ENCODE results near the gene IQGAP2.

The IQGAP2 gene

GRCh38 chr5:76468635-76469425, 65.7 kb downstream of the IQGAP2 start:
- H3K27me3 ChIP-seq (ENCODE audit: control insufficient read depth, insufficient read depth, low read length): no peaks in the 10 kb centered on the region
- no peak overlapping the region for H3K4me3 ChIP-seq (ENCODE audit: low read length)

GRCh38 chr5:76469656-76470290, 66.7 kb downstream of the IQGAP2 start:
- no peaks in the 10 kb centered on the region for H3K9me3 ChIP-seq (ENCODE audit: control insufficient read depth, low read length)
- H3K4me1 ChIP-seq (ENCODE audit: control insufficient read depth, insufficient read depth, low read length): peaks cover 32% of the 10 kb centered on the region
- no peaks in the 10 kb centered on the region for H3K36me3 ChIP-seq (ENCODE audit: control insufficient read depth, insufficient read depth, low read length)
- no peak overlapping the region for H3K9ac ChIP-seq (ENCODE audit: low read length)
- no peaks in the 10 kb centered on the region for H3K27me3 ChIP-seq (ENCODE audit: control insufficient read depth, insufficient read depth, low read length)
- no peak overlapping the region for H3K4me3 ChIP-seq (ENCODE audit: low read length)

More at GRCh38 chr5:76468635-76469425, 65.7 kb downstream of the IQGAP2 start:
- Histone ChIP-seq H3K36me3 (ENCODE audit: control insufficient read depth, insufficient read depth, low read length) (no peaks in the 10 kb centered on the region), H3K4me1 (ENCODE audit: control insufficient read depth, insufficient read depth, low read length) (peaks cover 25% of the 10 kb centered on the region), H3K9ac (ENCODE audit: low read length) (no peak overlapping the region), H3K9me3 (ENCODE audit: control insufficient read depth, low read length) (no peaks in the 10 kb centered on the region)

- no peak overlapping the region for H3K9ac ChIP-seq (ENCODE audit: low read length)
- H3K36me3 ChIP-seq (ENCODE audit: control insufficient read depth, insufficient read depth, low read length): no peaks in the 10 kb centered on the region
- no peaks in the 10 kb centered on the region for H3K27me3 ChIP-seq (ENCODE audit: control insufficient read depth, insufficient read depth, low read length)
- H3K4me3 ChIP-seq (ENCODE audit: low read length): no peak overlapping the region
- no peaks in the 10 kb centered on the region for H3K9me3 ChIP-seq (ENCODE audit: control insufficient read depth, low read length)
- H3K4me1 ChIP-seq (ENCODE audit: control insufficient read depth, insufficient read depth, low read length): peaks cover 44% of the 10 kb centered on the region
These were observed 67.9 kb downstream of the IQGAP2 start for GRCh38 chr5:76470976-76471375.

- H3K9ac ChIP-seq (ENCODE audit: low read length): no peak overlapping the region
- peaks cover 48% of the 10 kb centered on the region for H3K4me1 ChIP-seq (ENCODE audit: control insufficient read depth, insufficient read depth, low read length)
- no peaks in the 10 kb centered on the region for H3K27me3 ChIP-seq (ENCODE audit: control insufficient read depth, insufficient read depth, low read length)
- H3K4me3 ChIP-seq (ENCODE audit: low read length): no peak overlapping the region
- no peaks in the 10 kb centered on the region for H3K36me3 ChIP-seq (ENCODE audit: control insufficient read depth, insufficient read depth, low read length)
- H3K9me3 ChIP-seq (ENCODE audit: control insufficient read depth, low read length): no peaks in the 10 kb centered on the region
These were observed 68.3 kb downstream of the IQGAP2 start for GRCh38 chr5:76471406-76471805.

GRCh38 chr5:76471987-76472334, 68.9 kb downstream of the IQGAP2 start:
- no peak overlapping the region for H3K9ac ChIP-seq (ENCODE audit: low read length)

GRCh38 chr5:76472335-76473008, 69.4 kb downstream of the IQGAP2 start:
- H3K4me1 ChIP-seq (ENCODE audit: control insufficient read depth, insufficient read depth, low read length): peaks cover 55% of the 10 kb centered on the region
- no peaks in the 10 kb centered on the region for H3K27me3 ChIP-seq (ENCODE audit: control insufficient read depth, insufficient read depth, low read length)
- H3K4me3 ChIP-seq (ENCODE audit: low read length): no peak overlapping the region
- no peaks in the 10 kb centered on the region for H3K36me3 ChIP-seq (ENCODE audit: control insufficient read depth, insufficient read depth, low read length)
- no peak overlapping the region for H3K9ac ChIP-seq (ENCODE audit: low read length)
- no peaks in the 10 kb centered on the region for H3K9me3 ChIP-seq (ENCODE audit: control insufficient read depth, low read length)

More at GRCh38 chr5:76471987-76472334, 68.9 kb downstream of the IQGAP2 start:
- Histone ChIP-seq H3K4me1 (ENCODE audit: control insufficient read depth, insufficient read depth, low read length) (peaks cover 54% of the 10 kb centered on the region), H3K4me3 (ENCODE audit: low read length) (no peak overlapping the region), H3K27me3 (ENCODE audit: control insufficient read depth, insufficient read depth, low read length) (no peaks in the 10 kb centered on the region), H3K36me3 (ENCODE audit: control insufficient read depth, insufficient read depth, low read length) (no peaks in the 10 kb centered on the region), H3K9me3 (ENCODE audit: control insufficient read depth, low read length) (no peaks in the 10 kb centered on the region)

GRCh38 chr5:76473009-76473336, 69.9 kb downstream of the IQGAP2 start:
- H3K4me1 ChIP-seq (ENCODE audit: control insufficient read depth, insufficient read depth, low read length): peaks cover 55% of the 10 kb centered on the region

GRCh38 chr5:76473661-76474060, 70.6 kb downstream of the IQGAP2 start:
- peaks cover 55% of the 10 kb centered on the region for H3K4me1 ChIP-seq (ENCODE audit: control insufficient read depth, insufficient read depth, low read length)
- no peak overlapping the region for H3K9ac ChIP-seq (ENCODE audit: low read length)
- no peak overlapping the region for H3K4me3 ChIP-seq (ENCODE audit: low read length)
- no peaks in the 10 kb centered on the region for H3K9me3 ChIP-seq (ENCODE audit: control insufficient read depth, low read length)
- H3K36me3 ChIP-seq (ENCODE audit: control insufficient read depth, insufficient read depth, low read length): no peaks in the 10 kb centered on the region
- no peaks in the 10 kb centered on the region for H3K27me3 ChIP-seq (ENCODE audit: control insufficient read depth, insufficient read depth, low read length)

More at GRCh38 chr5:76473009-76473336, 69.9 kb downstream of the IQGAP2 start:
- Histone ChIP-seq H3K9ac (ENCODE audit: low read length) (no peak overlapping the region), H3K9me3 (ENCODE audit: control insufficient read depth, low read length) (no peaks in the 10 kb centered on the region), H3K27me3 (ENCODE audit: control insufficient read depth, insufficient read depth, low read length) (no peaks in the 10 kb centered on the region), H3K4me3 (ENCODE audit: low read length) (no peak overlapping the region), H3K36me3 (ENCODE audit: control insufficient read depth, insufficient read depth, low read length) (no peaks in the 10 kb centered on the region)

GRCh38 chr5:76474377-76474776, 71.3 kb downstream of the IQGAP2 start:
- no peak overlapping the region for H3K9ac ChIP-seq (ENCODE audit: low read length)
- H3K27me3 ChIP-seq (ENCODE audit: control insufficient read depth, insufficient read depth, low read length): no peaks in the 10 kb centered on the region
- H3K36me3 ChIP-seq (ENCODE audit: control insufficient read depth, insufficient read depth, low read length): no peaks in the 10 kb centered on the region
- peaks cover 61% of the 10 kb centered on the region for H3K4me1 ChIP-seq (ENCODE audit: control insufficient read depth, insufficient read depth, low read length)
- H3K4me3 ChIP-seq (ENCODE audit: low read length): no peak overlapping the region
- no peaks in the 10 kb centered on the region for H3K9me3 ChIP-seq (ENCODE audit: control insufficient read depth, low read length)

GRCh38 chr5:76475385-76475784, 72.3 kb downstream of the IQGAP2 start:
- Histone ChIP-seq H3K27me3 (ENCODE audit: control insufficient read depth, insufficient read depth, low read length) (no peaks in the 10 kb centered on the region), H3K4me1 (ENCODE audit: control insufficient read depth, insufficient read depth, low read length) (peaks cover 71% of the 10 kb centered on the region), H3K4me3 (ENCODE audit: low read length) (peak overlapping the region; percentile 2), H3K9ac (ENCODE audit: low read length) (no peak overlapping the region), H3K36me3 (ENCODE audit: control insufficient read depth, insufficient read depth, low read length) (no peaks in the 10 kb centered on the region), H3K9me3 (ENCODE audit: control insufficient read depth, low read length) (no peaks in the 10 kb centered on the region)

- peaks cover 76% of the 10 kb centered on the region for H3K4me1 ChIP-seq (ENCODE audit: control insufficient read depth, insufficient read depth, low read length)
- H3K9ac ChIP-seq (ENCODE audit: low read length): peak overlapping the region; percentile 5
- no peaks in the 10 kb centered on the region for H3K36me3 ChIP-seq (ENCODE audit: control insufficient read depth, insufficient read depth, low read length)
- H3K27me3 ChIP-seq (ENCODE audit: control insufficient read depth, insufficient read depth, low read length): no peaks in the 10 kb centered on the region
- no peaks in the 10 kb centered on the region for H3K9me3 ChIP-seq (ENCODE audit: control insufficient read depth, low read length)
- H3K4me3 ChIP-seq (ENCODE audit: low read length): peak overlapping the region; percentile 2
These were observed 72.9 kb downstream of the IQGAP2 start for GRCh38 chr5:76475936-76476335.

GRCh38 chr5:76476474-76477038, 73.5 kb downstream of the IQGAP2 start:
- H3K4me1 ChIP-seq (ENCODE audit: control insufficient read depth, insufficient read depth, low read length): peaks cover 82% of the 10 kb centered on the region

More at GRCh38 chr5:76476474-76477038, 73.5 kb downstream of the IQGAP2 start:
- no peaks in the 10 kb centered on the region for H3K36me3 ChIP-seq (ENCODE audit: control insufficient read depth, insufficient read depth, low read length)
- H3K27me3 ChIP-seq (ENCODE audit: control insufficient read depth, insufficient read depth, low read length): no peaks in the 10 kb centered on the region
- no peak overlapping the region for H3K4me3 ChIP-seq (ENCODE audit: low read length)
- H3K9me3 ChIP-seq (ENCODE audit: control insufficient read depth, low read length): no peaks in the 10 kb centered on the region
- peak overlapping the region; percentile 5 for H3K9ac ChIP-seq (ENCODE audit: low read length)
